ENCODE data around the gene TMEM184B.

The TMEM184B gene

GRCh38 chr22:38272373-38273134 lies at the start of gene TMEM184B:
TSS of gene TMEM184B (minus strand) at chr22:38273010. CDS start at chr22:38247961, 25,049 bp downstream.
- peak; percentile 81 to 82 for DNase-seq

DNA sequence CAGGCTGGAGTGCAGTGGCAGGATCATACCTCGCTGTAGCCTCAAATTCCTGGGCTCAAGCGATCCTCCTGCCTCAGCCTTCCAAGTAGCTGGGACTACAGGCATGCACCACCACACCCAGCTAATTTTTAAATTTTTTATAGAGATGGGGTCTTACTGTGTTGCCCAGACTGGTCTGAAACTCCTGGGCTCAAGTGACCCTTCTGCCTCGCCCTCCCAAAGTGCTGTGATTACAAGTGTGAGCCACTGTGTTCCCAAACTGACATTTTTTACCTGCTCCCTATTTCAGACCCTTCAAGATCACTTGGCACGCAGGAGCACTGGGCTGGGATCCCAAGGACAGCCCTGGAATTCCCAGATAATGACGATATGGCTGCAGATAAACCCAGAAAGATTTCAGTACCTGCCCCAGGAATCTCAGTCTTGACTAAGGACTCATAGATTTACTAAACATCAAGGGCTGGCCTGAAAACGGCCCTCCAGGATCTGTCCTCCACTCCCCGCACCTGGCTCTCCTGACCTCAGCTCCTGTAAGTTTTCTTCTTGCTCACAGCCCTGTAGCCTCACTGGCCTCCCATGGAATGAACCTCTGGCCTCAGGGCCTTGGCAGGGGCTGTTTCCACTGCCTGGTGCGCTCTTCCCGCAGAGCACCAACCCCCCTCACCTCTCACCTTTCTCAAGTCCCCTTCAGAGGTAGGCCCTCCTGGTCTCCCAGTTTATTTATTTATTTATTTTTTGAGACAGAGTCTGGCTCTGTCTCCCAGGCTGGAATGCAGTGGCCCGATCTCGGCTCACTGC lies 48.0 kb upstream of the TMEM184B start:
- no peak for DNase-seq

GRCh38 chr22:38318792-38319773 lies 46.3 kb upstream of the TMEM184B start:
- DNase-seq: no peak

DNA sequence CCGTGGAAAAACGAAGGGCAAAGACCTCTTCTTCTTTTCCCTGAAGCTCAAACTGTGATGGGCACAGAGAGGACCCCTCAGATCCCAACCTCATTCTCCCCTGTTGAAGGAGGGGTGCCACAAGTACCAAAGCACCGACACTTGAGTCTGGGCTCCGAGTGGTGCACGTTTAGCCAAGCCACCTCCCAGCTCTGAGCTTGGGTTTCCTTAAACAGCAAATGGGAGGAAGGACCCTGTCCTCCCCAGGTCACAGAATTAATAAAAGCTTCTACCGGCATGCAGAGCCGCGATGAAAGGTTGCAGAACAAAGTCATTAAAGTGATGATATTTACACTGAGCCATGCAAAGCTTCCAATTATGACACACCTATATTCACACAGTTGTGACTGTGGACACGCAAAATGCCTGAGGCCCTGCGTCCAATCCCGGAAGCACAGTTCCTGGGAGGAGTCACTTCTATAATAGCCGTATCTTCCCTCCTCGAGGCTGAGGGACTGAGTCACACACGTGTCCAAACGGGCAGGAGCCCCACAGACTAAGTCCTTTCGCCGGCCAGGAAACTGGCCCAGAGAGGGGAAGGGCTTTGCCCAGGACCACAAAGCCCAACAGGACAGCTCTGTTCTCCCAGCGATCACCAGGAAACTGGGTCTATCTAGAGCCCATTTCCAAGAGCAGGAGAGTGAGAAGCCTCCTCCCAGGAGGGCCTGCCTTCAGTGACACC lies 45.3 kb upstream of the TMEM184B start:
- no peak for DNase-seq

GRCh38 chr22:38317122-38317994 lies 44.5 kb upstream of the TMEM184B start, which contains the start of gene CSNK1E:
TSS of gene CSNK1E (minus strand) at chr22:38317433. CDS start at chr22:38314157, 3,276 bp downstream.
- DNase-seq: peak; percentile 73 to 78

DNA sequence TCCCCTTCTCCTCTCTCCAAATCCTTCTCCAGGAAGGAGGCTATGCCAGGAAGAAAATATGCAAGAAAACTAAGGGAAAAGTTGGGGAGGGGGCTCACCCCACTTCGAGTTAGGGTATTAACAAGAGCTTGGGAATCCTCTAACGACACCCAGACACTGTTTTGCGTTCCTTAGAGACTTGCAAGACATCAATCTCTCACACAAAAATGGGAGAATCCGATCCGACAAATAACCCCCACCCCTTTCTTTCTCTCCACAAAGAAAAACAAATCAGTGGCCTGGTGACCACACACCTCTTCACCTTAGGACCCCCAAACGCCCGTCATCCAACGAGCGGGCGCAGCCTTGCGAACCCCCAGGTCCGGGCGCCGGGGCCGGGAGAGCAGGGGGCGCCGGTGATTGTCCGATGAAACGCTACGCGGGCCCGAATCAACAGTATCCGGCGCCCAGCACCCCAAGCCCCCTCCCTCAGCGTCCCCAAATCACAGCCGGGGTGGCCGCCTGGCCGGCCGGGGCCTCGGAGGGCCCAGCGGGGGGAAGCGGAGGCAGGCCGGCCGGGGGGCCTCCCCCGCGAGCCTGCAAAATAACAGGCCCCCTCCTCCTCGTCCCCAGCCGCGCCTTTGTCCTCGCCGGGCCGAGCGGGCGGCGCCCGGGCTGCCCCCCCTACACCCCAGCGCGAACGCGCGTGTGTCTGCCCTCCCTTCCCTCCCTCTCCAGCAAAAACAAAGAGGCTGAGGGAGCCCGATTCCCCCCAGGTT lies 43.7 kb upstream of the TMEM184B start:
- peak; percentile 50 to 57 for DNase-seq

DNA sequence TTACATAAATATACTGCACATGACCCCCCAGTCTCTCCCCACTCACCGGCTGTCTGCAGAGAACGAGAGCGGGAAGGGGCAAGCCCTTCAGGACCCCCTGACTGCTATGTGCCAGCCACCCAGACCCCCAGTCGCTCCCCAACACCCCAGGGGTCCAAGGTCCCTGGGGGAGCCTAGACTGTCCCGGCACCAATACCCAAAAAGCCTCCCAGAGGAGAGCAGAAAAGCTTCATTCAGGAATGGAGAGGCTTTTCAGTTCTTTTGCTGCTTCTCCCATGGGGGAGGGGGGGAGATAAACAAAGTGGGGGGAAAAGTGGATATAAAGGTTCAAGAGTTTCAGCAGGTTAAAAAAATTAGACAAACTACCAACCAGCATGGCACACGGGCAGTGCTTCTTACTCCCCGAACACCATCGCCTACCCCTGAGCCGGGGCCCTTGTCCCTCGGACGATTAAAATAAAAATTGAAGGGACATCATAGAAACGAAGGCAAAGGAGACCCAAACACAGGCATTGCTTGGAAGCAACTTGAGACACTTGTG lies 43.1 kb upstream of the TMEM184B start:
- DNase-seq: peak; percentile 17 to 25

DNA sequence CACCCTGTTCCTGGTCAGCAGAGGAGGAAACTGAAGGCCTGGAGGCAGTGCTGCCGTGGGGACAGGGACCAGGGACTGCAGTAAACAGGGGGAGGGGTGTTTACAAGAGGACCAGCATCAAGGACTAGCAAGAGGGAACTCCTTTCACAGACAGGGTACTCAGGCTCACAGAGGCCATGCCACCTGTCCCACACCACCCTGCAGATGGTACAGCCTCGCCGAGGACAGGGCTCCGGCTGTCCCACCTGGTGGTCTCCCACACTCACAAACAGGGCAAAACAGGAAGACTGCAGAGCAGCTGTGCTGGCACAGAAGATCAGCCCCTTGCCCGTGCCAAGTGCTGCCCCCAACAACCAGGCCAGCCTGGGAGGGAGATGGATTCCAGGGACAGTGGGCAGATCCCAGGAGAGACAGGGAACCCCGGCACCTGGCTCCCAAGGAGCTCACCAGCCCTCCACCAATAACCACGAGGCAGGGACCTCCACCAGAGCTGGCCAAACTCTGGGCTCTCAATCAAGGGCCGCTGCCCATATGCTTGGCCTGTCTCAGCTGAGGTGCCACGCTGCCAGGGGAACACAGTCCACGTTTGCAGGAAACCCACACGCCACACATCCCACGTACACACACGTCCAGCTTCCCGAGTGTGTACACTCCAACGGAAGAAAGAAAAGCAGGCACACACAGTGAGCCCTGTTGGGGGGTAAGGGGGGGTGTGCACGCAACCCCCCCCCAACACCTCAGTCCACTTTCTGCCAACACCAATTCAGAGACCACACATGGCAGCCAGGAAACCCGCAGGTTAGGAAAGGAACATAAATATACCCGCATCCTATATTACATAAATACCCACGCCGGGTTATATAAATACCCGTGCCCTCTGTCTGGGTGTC lies 42.4 kb upstream of the TMEM184B start:
- no peak for DNase-seq

DNA sequence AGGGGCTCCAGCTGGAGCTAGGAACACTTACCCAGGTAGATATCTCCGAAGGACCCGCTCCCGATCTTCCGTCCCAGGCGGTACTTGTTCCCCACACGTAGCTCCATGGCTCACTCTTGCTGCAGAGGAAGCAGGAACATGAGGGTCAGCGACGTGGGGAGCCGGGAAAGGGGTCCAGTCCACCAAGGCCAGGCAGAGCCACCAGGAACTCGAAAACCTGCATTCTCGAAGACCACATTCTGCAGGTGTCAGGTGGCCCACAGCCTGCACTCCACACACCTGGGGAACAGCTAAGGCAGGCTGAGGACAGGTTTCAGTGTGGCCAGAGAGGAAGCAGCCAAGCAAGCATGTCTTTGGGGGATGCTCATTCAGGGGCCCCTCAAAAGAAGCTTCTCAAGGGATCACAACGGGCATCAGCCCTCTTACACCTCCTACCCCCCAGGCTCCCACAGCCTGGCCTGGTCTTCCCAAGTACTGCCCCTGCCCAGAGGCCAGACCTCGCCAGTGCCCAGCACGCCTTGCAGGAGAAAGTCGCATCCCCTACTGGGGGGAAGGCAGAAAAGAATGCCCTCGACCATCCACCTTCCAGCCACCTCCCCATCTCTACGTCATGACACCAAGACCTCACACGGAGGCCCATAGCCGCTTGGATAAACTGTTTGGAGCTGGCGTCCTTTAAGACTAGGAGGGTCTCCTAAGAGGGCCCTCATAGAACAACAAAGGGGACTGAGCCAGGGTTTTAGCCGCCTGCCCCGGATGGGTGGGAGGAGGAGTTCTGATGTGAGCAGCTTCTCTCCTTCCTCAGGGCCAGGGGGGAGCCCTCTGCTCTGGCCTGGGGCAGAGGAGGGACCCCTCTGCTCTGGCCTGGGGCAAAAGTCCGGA lies 41.5 kb upstream of the TMEM184B start:
- DNase-seq: no peak

DNA sequence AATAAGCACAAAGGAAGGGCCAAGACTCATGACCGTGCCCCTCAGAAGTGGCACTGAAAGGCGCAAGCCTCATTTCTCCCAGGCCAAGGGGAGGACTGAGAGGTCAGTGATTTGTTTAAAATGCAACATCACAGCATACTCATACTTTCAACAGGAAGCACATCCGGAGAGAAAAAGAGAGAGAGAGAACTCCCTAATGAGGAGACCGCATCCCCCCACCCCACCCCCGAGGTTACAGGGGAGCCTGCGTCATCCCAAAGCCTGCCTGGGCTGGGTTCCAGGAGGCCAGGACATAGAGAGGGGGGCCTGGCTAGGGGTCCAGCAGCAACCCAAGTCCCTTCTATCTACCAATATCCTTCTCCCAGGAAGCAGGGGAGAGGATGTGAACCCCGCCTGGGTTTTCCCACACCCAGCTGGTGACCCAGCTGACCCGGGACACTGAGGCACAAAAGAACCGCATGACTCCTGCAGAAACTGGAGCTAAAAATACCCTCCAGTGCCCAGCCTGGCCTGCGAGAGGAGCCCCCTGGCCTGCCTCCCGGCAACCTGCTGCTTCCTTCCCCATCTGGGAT lies 40.7 kb upstream of the TMEM184B start:
- peak in 1 of 2 donors; percentile 22 for DNase-seq

GRCh38 chr22:38312261-38312800 lies 39.5 kb upstream of the TMEM184B start:
- DNase-seq: no peak

DNA sequence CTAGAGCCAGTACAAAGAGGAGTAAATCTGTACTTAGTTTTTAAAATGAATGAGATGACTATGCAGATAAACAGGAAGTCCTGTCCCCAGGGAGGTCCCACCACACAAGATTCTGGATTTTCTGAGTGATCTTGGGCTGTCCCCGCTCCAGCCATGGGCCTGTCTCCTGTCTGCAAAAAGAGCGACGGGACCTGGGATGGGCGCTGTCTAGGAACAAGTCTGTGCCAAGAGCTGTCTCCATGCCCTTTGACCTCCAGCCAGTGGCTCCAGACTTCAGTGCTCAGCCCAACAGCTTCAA lies 38.5 kb upstream of the TMEM184B start:
- DNase-seq: no peak

GRCh38 chr22:38310518-38311322 lies 37.9 kb upstream of the TMEM184B start:
- DNase-seq: no peak

DNA sequence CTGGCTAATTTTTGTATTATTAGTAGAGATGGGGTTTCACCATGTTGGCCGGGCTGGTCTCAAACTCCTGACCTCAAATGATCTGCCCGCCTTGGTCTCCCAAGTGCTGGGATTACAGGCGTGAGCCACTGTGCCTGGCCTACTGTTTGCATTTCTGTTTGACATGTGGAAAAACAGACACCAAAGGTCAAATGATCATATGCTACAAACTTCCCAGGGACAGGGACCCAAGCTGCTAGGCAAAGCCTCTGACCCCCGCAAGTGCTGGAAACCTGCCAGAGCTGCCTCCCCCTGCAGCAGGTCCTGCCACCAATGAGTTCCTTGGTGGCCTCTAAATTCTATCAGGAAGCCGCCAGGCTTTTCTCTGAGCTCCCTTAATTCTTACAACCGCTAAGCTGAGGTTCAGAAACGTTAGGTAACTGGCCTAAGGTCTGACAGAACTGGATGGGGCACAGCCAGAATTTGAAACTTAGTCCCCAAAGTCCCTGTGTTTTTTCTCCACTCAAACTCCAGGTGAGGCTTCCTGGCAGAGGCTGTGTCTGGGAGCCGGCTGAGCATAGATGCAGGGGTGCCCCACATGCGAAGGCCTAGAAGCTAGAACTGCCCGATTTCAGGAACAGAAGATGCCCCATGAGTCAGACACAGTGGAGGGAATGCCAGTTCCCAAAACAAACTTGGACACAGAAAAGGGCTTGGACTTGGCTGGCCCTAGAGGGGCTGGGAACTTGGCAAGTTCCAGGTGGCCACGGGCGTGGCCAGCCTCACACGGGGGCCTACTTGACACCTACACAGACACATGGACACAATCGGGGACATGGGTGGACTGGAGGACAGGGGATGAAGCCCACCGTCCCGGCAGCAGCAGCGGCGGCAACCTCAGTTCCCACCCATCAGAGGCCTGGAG lies 37.1 kb upstream of the TMEM184B start:
- DNase-seq: no peak

- DNase-seq: no peak
These were observed 36.1 kb upstream of the TMEM184B start for GRCh38 chr22:38308791-38309498.

All from stimulated activated CD4-positive, alpha-beta T cell treated with anti-CD3 and anti-CD28 coated beads, Interleukin-2, amount 100 ng/mL, for 24 hours (primary cell).